ENCODE results near the gene PKD1L1.

- TF ChIP-seq BACH2 (CRISPR knock-in tag; IDR thresholded peaks at IDR 0.05; ENCODE audit: borderline replicate concordance) (no peak), RARB (CRISPR knock-in tag; IDR thresholded peaks at IDR 0.05) (no peak), ARNTL (CRISPR knock-in tag; IDR thresholded peaks at IDR 0.05; ENCODE audit: borderline replicate concordance, low read depth) (no peak), TSHZ2 (CRISPR knock-in tag; IDR thresholded peaks at IDR 0.05) (no peak)
These were observed 102.0 kb downstream of the PKD1L1 start for GRCh38 chr7:47846138-47846836.
